ENCODE data around the gene PIK3C2G. TPM values are rescaled to one million over a fixed set of nuclear protein-coding genes. Genes with fewer than 3 reads are reported as not detected.

Gene PIK3C2G
- total RNA-seq, 2 experiments from 2014 or later = not detected

DNA sequence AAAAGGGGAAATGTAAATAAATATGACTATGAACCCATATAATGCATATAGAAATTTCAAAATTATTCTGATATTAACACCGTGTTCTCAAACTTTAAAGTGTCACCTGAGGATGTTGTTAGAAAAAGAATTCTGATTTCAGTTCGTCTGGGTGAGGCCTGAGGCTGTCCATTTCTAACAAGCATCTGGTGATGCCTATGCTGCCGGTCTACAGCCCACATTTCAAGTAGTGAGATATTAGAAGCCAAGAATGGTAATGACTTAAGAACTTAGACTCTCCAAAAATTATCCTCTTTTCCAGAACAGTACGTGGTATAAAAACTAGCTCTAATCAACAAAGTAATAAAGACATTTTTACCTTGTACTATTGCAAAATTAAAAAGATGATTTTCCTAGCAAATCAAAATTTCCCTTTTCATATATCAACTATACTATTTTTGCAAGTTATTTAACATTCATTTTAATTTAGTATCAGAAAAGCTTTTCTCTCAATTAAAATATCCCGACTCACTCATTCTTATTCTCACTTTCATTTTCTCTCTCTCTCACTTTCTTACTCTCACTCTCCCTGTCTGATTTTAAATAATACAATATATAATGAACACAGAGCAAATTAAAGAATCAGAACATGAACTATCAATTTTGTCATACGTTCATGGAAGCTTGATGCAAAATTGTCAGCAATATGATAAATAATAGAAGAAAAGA, 35.0 kb downstream of the PIK3C2G start:
- Histone ChIP-seq H3K4me1 (ENCODE audit: insufficient read depth, low read length, poor library complexity, severe bottlenecking) (no peaks in the 10 kb centered on the region), H4K20me1 (ENCODE audit: insufficient read depth, low read length) (no peaks in the 10 kb centered on the region), H3K4me3 (ENCODE audit: low read depth, low read length, poor library complexity, severe bottlenecking) (no peak overlapping the region), H3K36me3 (ENCODE audit: insufficient read depth, low read length) (no peaks in the 10 kb centered on the region), H3K4me2 (ENCODE audit: low read length) (no peak overlapping the region), H3K27ac (ENCODE audit: low read depth, low read length, poor library complexity, severe bottlenecking) (no peak overlapping the region), H3K79me2 (ENCODE audit: insufficient read depth, low read depth, low read length) (no peaks in the 10 kb centered on the region), H3K9me3 (ENCODE audit: low read length) (no peaks in the 10 kb centered on the region; the same call in 1 of the 2 replicates), H3K9me2 (ENCODE audit: insufficient read depth, low read length) (no peaks in the 10 kb centered on the region), H2AFZ (ENCODE audit: low read length) (no peak overlapping the region)
- no TSS peak for BruUV-seq (replicated peaks)
- ChIA-PET POLR2A (interaction anchor here (0.6 kb wide), 1 partner anchor 8 kb away, joined by 3 read pairs; no protein-coding TSS in a partner anchor), CTCF (ENCODE audit: unreplicated experiment) (no interaction called here)
- no peak for DNase-seq (ENCODE audit: low spot score)
- TF ChIP-seq CTCF (conservative IDR thresholded peaks at IDR 0.05; ENCODE audit: low read length) (no peak), EZH2phosphoT487 (IDR thresholded peaks at IDR 0.05; ENCODE audit: borderline replicate concordance, low read depth, low read length) (no peak)
- intact Hi-C loops (cut with micrococcal nuclease; ENCODE audit: unreplicated experiment) = no loop called here

- no peak overlapping the region for H3K4me2 ChIP-seq (ENCODE audit: low read length)
These were observed 35.6 kb downstream of the PIK3C2G start for GRCh38 chr12:18296909-18297280.

More at GRCh38 chr12:18296909-18297280, 35.6 kb downstream of the PIK3C2G start:
- Histone ChIP-seq H3K79me2 (ENCODE audit: insufficient read depth, low read depth, low read length) (no peaks in the 10 kb centered on the region), H3K4me3 (ENCODE audit: low read depth, low read length, poor library complexity, severe bottlenecking) (no peak overlapping the region), H3K9me2 (ENCODE audit: insufficient read depth, low read length) (no peaks in the 10 kb centered on the region), H2AFZ (ENCODE audit: low read length) (no peak overlapping the region), H3K4me1 (ENCODE audit: insufficient read depth, low read length, poor library complexity, severe bottlenecking) (no peaks in the 10 kb centered on the region), H3K9me3 (ENCODE audit: low read length) (no peaks in the 10 kb centered on the region; the same call in 1 of the 2 replicates), H3K27ac (ENCODE audit: low read depth, low read length, poor library complexity, severe bottlenecking) (no peak overlapping the region), H4K20me1 (ENCODE audit: insufficient read depth, low read length) (no peaks in the 10 kb centered on the region), H3K36me3 (ENCODE audit: insufficient read depth, low read length) (no peaks in the 10 kb centered on the region)
- BruUV-seq (replicated peaks) = no TSS peak
- TF ChIP-seq CTCF (conservative IDR thresholded peaks at IDR 0.05; ENCODE audit: low read length) (no peak), EZH2phosphoT487 (IDR thresholded peaks at IDR 0.05; ENCODE audit: borderline replicate concordance, low read depth, low read length) (no peak)
- DNase-seq (ENCODE audit: low spot score) = no peak
- POLR2A ChIA-PET = no interaction called here
- intact Hi-C loops (cut with micrococcal nuclease; ENCODE audit: unreplicated experiment) = no loop called here
- CTCF ChIA-PET (ENCODE audit: unreplicated experiment) = no interaction called here
